ENCODE measurements around the gene AGPAT2. TPM values are rescaled to one million over a fixed set of nuclear protein-coding genes. Genes with fewer than 3 reads are reported as not detected.

AGPAT2 gene
- polyA plus RNA-seq, 1 of the 3 experiments (the other 2 are of a cell fraction), result 46.8 TPM

DNA sequence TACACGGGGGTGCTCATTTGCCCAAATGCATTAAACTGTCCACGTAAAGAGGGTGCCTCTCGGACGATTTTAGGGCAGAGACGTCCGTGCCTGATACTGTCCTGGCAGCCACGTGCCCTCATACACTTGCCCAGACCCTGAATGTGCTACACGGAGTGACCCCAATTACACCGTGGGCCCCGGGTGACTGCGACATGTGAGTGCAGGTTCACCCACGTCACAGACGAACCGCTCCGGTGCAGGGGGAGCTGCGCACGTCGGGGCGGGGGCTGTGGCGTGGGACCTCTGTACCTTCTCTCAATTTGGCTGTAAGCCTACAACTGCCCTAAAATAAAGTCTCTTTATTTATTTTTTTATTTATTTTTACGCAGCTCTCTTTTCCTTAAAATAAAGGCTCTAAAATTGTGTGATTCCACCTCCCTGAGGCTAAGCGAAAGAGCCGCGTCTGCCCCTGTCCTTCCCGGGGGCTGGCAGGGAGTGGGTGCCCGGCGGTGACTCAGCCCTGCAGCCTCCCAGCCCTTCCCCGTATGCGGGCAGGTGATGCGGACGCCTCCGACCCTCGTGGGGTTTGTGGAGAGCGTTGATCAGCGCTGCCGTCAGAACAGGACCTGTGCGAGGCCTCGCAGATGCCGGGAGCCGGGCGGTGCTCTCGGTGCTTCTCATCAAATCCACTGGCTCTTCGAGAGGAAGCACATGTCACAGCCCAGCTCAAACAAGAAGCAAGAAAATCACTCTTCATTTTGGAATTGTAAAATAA, 33.8 kb downstream of the AGPAT2 start:
- no peaks in the 10 kb centered on the region for H4K20me1 ChIP-seq (ENCODE audit: insufficient read depth)
- WGBS (ENCODE audit: low lambda C conversion rate), result 72% methylated on average over 29 of the region's 43 CpGs
- H3K4me2 ChIP-seq, result no peak overlapping the region
- peaks cover 5 to 17% of the 10 kb centered on the region in 2 experiments; a peak in 2 of 4 replicates for H3K4me1 ChIP-seq (ENCODE audit: control insufficient read depth in 1 of 2, insufficient read depth in 2 of 2, low read depth in 1 of 2, low read length in 1 of 2)
- ChIA-PET CTCF (interaction anchor here (0.6 to 1.3 kb wide), 2 partner anchors 14 to 19 kb away, joined by 3 to 4 read pairs; no protein-coding TSS in a partner anchor), POLR2A (no interaction called here)
- TF ChIP-seq EZH2phosphoT487 (IDR thresholded peaks at IDR 0.05; ENCODE audit: borderline replicate concordance, low read depth) (no peak), TEAD4 (IDR thresholded peaks at IDR 0.05; ENCODE audit: borderline replicate concordance, insufficient read depth) (no peak), TAF1 (IDR thresholded peaks at IDR 0.05; ENCODE audit: borderline replicate concordance, low read depth, low read length) (no peak), FOSL2 (IDR thresholded peaks at IDR 0.05; ENCODE audit: borderline replicate concordance, low read depth) (no peak), NRF1 (IDR thresholded peaks at IDR 0.05; ENCODE audit: low read depth, low read length) (no peak), MAX (IDR thresholded peaks at IDR 0.05; ENCODE audit: low read depth) (no peak), RFX5 (IDR thresholded peaks at IDR 0.05; ENCODE audit: low read length) (no peak), GATA2 (CRISPR knock-in tag; IDR thresholded peaks at IDR 0.05) (no peak), RCOR1 (IDR thresholded peaks at IDR 0.05; ENCODE audit: low read length) (no peak), YY1 (IDR thresholded peaks at IDR 0.05; ENCODE audit: low read depth) (no peak), NFIC (IDR thresholded peaks at IDR 0.05; ENCODE audit: borderline replicate concordance) (no peak)
- TF ChIP-seq, protein P1, sequence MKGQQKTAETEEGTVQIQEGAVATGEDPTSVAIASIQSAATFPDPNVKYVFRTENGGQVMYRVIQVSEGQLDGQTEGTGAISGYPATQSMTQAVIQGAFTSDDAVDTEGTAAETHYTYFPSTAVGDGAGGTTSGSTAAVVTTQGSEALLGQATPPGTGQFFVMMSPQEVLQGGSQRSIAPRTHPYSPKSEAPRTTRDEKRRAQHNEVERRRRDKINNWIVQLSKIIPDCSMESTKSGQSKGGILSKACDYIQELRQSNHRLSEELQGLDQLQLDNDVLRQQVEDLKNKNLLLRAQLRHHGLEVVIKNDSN (IDR thresholded peaks at IDR 0.05; ENCODE audit: borderline replicate concordance, low read depth), result no peak
- TF ChIP-seq, protein P2, sequence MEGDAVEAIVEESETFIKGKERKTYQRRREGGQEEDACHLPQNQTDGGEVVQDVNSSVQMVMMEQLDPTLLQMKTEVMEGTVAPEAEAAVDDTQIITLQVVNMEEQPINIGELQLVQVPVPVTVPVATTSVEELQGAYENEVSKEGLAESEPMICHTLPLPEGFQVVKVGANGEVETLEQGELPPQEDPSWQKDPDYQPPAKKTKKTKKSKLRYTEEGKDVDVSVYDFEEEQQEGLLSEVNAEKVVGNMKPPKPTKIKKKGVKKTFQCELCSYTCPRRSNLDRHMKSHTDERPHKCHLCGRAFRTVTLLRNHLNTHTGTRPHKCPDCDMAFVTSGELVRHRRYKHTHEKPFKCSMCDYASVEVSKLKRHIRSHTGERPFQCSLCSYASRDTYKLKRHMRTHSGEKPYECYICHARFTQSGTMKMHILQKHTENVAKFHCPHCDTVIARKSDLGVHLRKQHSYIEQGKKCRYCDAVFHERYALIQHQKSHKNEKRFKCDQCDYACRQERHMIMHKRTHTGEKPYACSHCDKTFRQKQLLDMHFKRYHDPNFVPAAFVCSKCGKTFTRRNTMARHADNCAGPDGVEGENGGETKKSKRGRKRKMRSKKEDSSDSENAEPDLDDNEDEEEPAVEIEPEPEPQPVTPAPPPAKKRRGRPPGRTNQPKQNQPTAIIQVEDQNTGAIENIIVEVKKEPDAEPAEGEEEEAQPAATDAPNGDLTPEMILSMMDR (IDR thresholded peaks at IDR 0.05), result no peak
- no peaks in the 10 kb centered on the region for H3K27me3 ChIP-seq (ENCODE audit: insufficient read depth)
- no peaks in the 10 kb centered on the region for H3K36me3 ChIP-seq (replicated peaks in 1 of 2; ENCODE audit: control insufficient read depth in 1 of 2, insufficient read depth in 2 of 2, low read length in 1 of 2)
- no peaks in the 10 kb centered on the region for H3K9me2 ChIP-seq
- no peak overlapping the region for H2AFZ ChIP-seq (ENCODE audit: low read depth)
- H3K4me3 ChIP-seq (ENCODE audit: low read depth in 2 of 2, low read length in 1 of 2), result no peak overlapping the region
- DNase-seq, result no peak
- no peaks in the 10 kb centered on the region for H3F3A ChIP-seq (replicated peaks; ENCODE audit: insufficient read depth)
- H3K79me2 ChIP-seq (ENCODE audit: insufficient read depth), result no peaks in the 10 kb centered on the region
- H3K27ac ChIP-seq (ENCODE audit: low read depth in 2 of 2, low read length in 1 of 2), result no peak overlapping the region
- no peak overlapping the region for H3K9ac ChIP-seq
- no peaks in the 10 kb centered on the region for H3K9me3 ChIP-seq

DNA sequence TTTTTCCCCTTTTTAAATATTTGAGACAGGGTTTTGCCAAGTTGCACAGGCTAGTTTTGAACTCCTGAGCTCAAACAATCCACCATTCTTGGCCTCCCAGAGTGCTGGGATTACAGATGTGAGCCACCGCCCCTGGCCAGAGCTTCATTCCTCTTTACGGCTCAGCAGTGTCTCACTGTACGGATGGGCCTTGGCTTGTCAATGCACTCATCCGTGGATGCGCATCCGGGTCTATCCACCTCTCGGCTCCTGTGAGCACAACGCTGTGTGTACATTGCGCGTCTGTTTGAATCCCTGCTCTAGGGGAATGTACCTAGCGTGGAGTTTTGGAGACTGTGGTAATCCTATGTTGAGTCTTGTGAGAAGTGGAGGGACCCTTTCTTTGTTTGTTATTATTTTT, 35.4 kb downstream of the AGPAT2 start:
- Histone ChIP-seq H3K36me3 (replicated peaks in 1 of 2; ENCODE audit: control insufficient read depth in 1 of 2, insufficient read depth in 2 of 2, low read length in 1 of 2) (no peaks in the 10 kb centered on the region), H3K27me3 (ENCODE audit: insufficient read depth) (no peaks in the 10 kb centered on the region), H3K4me1 (ENCODE audit: control insufficient read depth in 1 of 2, insufficient read depth in 2 of 2, low read depth in 1 of 2, low read length in 1 of 2) (peaks cover 5 to 21% of the 10 kb centered on the region in 2 experiments; a peak in 2 of 4 replicates), H3K9ac (no peak overlapping the region), H2AFZ (ENCODE audit: low read depth) (no peak overlapping the region), H3K4me2 (no peak overlapping the region), H4K20me1 (ENCODE audit: insufficient read depth) (no peaks in the 10 kb centered on the region), H3K79me2 (ENCODE audit: insufficient read depth) (no peaks in the 10 kb centered on the region), H3K27ac (ENCODE audit: low read depth in 2 of 2, low read length in 1 of 2) (no peak overlapping the region), H3K9me2 (no peaks in the 10 kb centered on the region), H3F3A (replicated peaks; ENCODE audit: insufficient read depth) (no peaks in the 10 kb centered on the region), H3K9me3 (no peaks in the 10 kb centered on the region), H3K4me3 (ENCODE audit: low read depth in 2 of 2, low read length in 1 of 2) (no peak overlapping the region)
- WGBS (ENCODE audit: low lambda C conversion rate), result 88% methylated on average over 10 of the region's 11 CpGs
- DNase-seq, result no peak
- CTCF ChIA-PET, result interaction anchor here (0.7 to 1.9 kb wide), 4 partner anchors 10 to 164 kb away, joined by 3 to 8 read pairs (median 4); no protein-coding TSS in a partner anchor
- TF ChIP-seq, protein P3, sequence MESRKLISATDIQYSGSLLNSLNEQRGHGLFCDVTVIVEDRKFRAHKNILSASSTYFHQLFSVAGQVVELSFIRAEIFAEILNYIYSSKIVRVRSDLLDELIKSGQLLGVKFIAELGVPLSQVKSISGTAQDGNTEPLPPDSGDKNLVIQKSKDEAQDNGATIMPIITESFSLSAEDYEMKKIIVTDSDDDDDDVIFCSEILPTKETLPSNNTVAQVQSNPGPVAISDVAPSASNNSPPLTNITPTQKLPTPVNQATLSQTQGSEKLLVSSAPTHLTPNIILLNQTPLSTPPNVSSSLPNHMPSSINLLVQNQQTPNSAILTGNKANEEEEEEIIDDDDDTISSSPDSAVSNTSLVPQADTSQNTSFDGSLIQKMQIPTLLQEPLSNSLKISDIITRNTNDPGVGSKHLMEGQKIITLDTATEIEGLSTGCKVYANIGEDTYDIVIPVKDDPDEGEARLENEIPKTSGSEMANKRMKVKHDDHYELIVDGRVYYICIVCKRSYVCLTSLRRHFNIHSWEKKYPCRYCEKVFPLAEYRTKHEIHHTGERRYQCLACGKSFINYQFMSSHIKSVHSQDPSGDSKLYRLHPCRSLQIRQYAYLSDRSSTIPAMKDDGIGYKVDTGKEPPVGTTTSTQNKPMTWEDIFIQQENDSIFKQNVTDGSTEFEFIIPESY (IDR thresholded peaks at IDR 0.05; ENCODE audit: borderline replicate concordance, low read depth), result no peak
- TF ChIP-seq GABPA (IDR thresholded peaks at IDR 0.05; ENCODE audit: low read depth) (no peak), ELF1 (IDR thresholded peaks at IDR 0.05) (no peak), TEAD4 (IDR thresholded peaks at IDR 0.05; ENCODE audit: borderline replicate concordance, insufficient read depth) (no peak)
- TF ChIP-seq, protein P4, sequence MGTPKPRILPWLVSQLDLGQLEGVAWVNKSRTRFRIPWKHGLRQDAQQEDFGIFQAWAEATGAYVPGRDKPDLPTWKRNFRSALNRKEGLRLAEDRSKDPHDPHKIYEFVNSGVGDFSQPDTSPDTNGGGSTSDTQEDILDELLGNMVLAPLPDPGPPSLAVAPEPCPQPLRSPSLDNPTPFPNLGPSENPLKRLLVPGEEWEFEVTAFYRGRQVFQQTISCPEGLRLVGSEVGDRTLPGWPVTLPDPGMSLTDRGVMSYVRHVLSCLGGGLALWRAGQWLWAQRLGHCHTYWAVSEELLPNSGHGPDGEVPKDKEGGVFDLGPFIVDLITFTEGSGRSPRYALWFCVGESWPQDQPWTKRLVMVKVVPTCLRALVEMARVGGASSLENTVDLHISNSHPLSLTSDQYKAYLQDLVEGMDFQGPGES (IDR thresholded peaks at IDR 0.05; ENCODE audit: low read depth, low read length), result no peak
- POLR2A ChIA-PET, result no interaction called here
